B cell (primary cell): ENCODE results near the gene SLC8A3. TPM values are rescaled to one million over a fixed set of nuclear protein-coding genes. Genes with fewer than 3 reads are reported as not detected.

ENCODE experiments used
- ATAC-seq: fragments of 200-7000 bp; cut with Tn5 transposase; one replicate; pipeline ENCODE4 v1.10.0; 2021; ENCODE audit warnings: low read depth, mild to moderate bottlenecking, moderate number of reproducible peaks, moderate library complexity
- CTCF ChIA-PET: fragments of 350-600 bp; sonication (Branson Sonifier 250); formaldehyde crosslinking; loops from one replicate; lab custom pipeline; 2021; ENCODE audit warnings: antibody characterized with exemption, inconsistent platforms; lab: Charles Lee
- POLR2A ChIA-PET: fragments of 350-600 bp; sonication (Branson Sonifier 250); formaldehyde crosslinking; loops from one replicate; lab custom pipeline; 2021; ENCODE audit warnings: antibody characterized with exemption; lab: Charles Lee
- DNase-seq: peaks from one replicate; pipeline ENCODE4 v3.0.0; 2013
- H2AFZ ChIP-seq: 2 replicates; pipeline ENCODE4 v1.6.1; 2012; ENCODE audit warnings: mild to moderate bottlenecking, low read depth, low read length; ENCODE audit not compliant: insufficient read depth, poor library complexity, severe bottlenecking
- H3K27ac ChIP-seq, 2 donors: 1 replicate in 1 of 2; 2 replicates in 1 of 2; pipeline ENCODE4 v1.5.1; 2012 to 2013; ENCODE audit warnings: low read length in 2 of 2, mild to moderate bottlenecking in 2 of 2, moderate library complexity in 1 of 2
- H3K27me3 ChIP-seq, 4 experiments: fragments of 200-600 bp in 1 of 4; sonication (generic) in 1 of 4; replicated peaks in 1 of 4; 1 replicate in 2 of 4; 2 replicates in 2 of 4; pipeline versions ENCODE4 v1.6.1 to v1.7.0; 2013 to 2016; ENCODE audit warnings: low read length in 3 of 4, mild to moderate bottlenecking in 2 of 4, mixed read lengths in 1 of 4, moderate library complexity in 1 of 4; ENCODE audit not compliant: insufficient read depth in 4 of 4, control insufficient read depth in 3 of 4; ENCODE audit errors: control extremely low read depth in 1 of 4
- H3K36me3 ChIP-seq, 2 experiments: replicated peaks in 1 of 2; 1 replicate in 1 of 2; 2 replicates in 1 of 2; pipeline versions ENCODE4 v1.6.1 to v1.7.1; 2013; ENCODE audit warnings: low read length in 1 of 2; ENCODE audit not compliant: insufficient read depth in 2 of 2, control insufficient read depth in 1 of 2; ENCODE audit errors: control extremely low read depth in 1 of 2, extremely low read depth in 1 of 2
- H3K4me1 ChIP-seq, 2 donors: fragments of 200-600 bp in 1 of 2; sonication (generic) in 1 of 2; 1 replicate in 1 of 2; 2 replicates in 1 of 2; pipeline versions ENCODE4 v1.5.1 to v1.6.1; 2013 to 2017; ENCODE audit warnings: low read length in 2 of 2; ENCODE audit not compliant: control insufficient read depth in 2 of 2, insufficient read depth in 2 of 2
- H3K4me2 ChIP-seq: replicated peaks from 2 replicates; pipeline ENCODE3; 2012; ENCODE audit warnings: mild to moderate bottlenecking, low read depth, low read length; ENCODE audit not compliant: poor library complexity, severe bottlenecking
- H3K4me3 ChIP-seq, 5 experiments: fragments of 200-600 bp in 1 of 5; sonication (generic) in 1 of 5; 1 replicate in 3 of 5; 2 replicates in 2 of 5; pipeline versions ENCODE4 v1.5.1 to v1.7.0; 2011 to 2016; ENCODE audit warnings: low read length in 4 of 5, mild to moderate bottlenecking in 4 of 5, low read depth in 2 of 5, control low read depth in 1 of 5, moderate library complexity in 1 of 5; ENCODE audit not compliant: insufficient read depth in 1 of 5; ENCODE audit errors: control extremely low read depth in 1 of 5, extremely low read depth in 1 of 5
- H3K79me2 ChIP-seq: fragments of 200-600 bp; sonication (generic); one replicate; pipeline ENCODE4 v1.6.0; 2016; ENCODE audit warnings: low read length; ENCODE audit not compliant: control insufficient read depth, insufficient read depth
- H3K9ac ChIP-seq: fragments of 200-600 bp; sonication (generic); 2 replicates; pipeline ENCODE4 v1.6.1; 2017; ENCODE audit warnings: mild to moderate bottlenecking, low read length, moderate library complexity
- H3K9me3 ChIP-seq, 3 donors: one replicate each; pipeline versions ENCODE4 v1.6.1 to v1.7.1; 2013; ENCODE audit warnings: low read length in 2 of 3; ENCODE audit not compliant: control insufficient read depth in 2 of 3, insufficient read depth in 1 of 3; ENCODE audit errors: control extremely low read depth in 1 of 3
- H4K20me1 ChIP-seq: 2 replicates; pipeline ENCODE4 v1.6.0; 2012; ENCODE audit warnings: mild to moderate bottlenecking, low read length; ENCODE audit not compliant: insufficient read depth, control insufficient read depth, poor library complexity, severe bottlenecking
- H3K27ac Mint-ChIP-seq: one replicate; pipeline ENCODE4 v1.8.0; 2021; ENCODE audit warnings: mixed read lengths
- H3K27me3 Mint-ChIP-seq: one replicate; pipeline ENCODE4 v1.8.0; 2021; ENCODE audit warnings: mixed read lengths
- H3K4me1 Mint-ChIP-seq: one replicate; pipeline ENCODE4 v1.8.0; 2021; ENCODE audit warnings: mixed read lengths
- H3K4me3 Mint-ChIP-seq: one replicate; pipeline ENCODE4 v1.8.0; 2021; ENCODE audit warnings: mixed read lengths
- H3K9me3 Mint-ChIP-seq: one replicate; pipeline ENCODE4 v1.8.0; 2022; ENCODE audit warnings: mixed read lengths; ENCODE audit not compliant: insufficient read depth
- CTCF ChIP-seq: fragments of 200-600 bp; IDR thresholded peaks from one replicate; pipeline ENCODE4 v1.8.0; 2022; ENCODE audit warnings: antibody characterized with exemption, mild to moderate bottlenecking
- EZH2 ChIP-seq: IDR thresholded peaks from 2 replicates; pipeline ENCODE4 v1.6.1; 2012; ENCODE audit warnings: borderline replicate concordance, low read depth, mild to moderate bottlenecking, moderate library complexity, low read length; ENCODE audit not compliant: insufficient read depth, poor library complexity, severe bottlenecking
- WGBS: methylation state at CpG from one replicate; pipeline ENCODE4 v1.1.5; 2013; ENCODE audit warnings: missing lambda C conversion rate; ENCODE audit not compliant: insufficient coverage; 5-methylcytosine and 5-hydroxymethylcytosine counted together
- intact Hi-C: fragments of 100-400 bp; cut with micrococcal nuclease; formaldehyde crosslinking; loops from one replicate; pipeline ENCODE4 v1.10.0; 2022
- polyA plus RNA-seq: library from polyadenylated mRNA; depleted of rRNA; stranded (reverse); fragments of >200 nt; gene quantifications from 2 replicates; pipeline ENCODE4 v1.2.3, GENCODE V29; 2012
- total RNA-seq, 2 donors: library from RNA; stranded (reverse); fragments of 120-200 nt in 1 of 2; gene quantifications; 1 replicate in 1 of 2; 2 replicates in 1 of 2; pipeline versions ENCODE4 v1.2.3 to v1.2.4, GENCODE V29; 2013 to 2022

The SLC8A3 gene
- total and polyA plus RNA-seq, 2 donors (not counting 1 experiment from before 2014, with no cell fraction given) = 0.07 to 0.09 TPM

- ChIA-PET POLR2A (no interaction called here), CTCF (no interaction called here)
- Histone ChIP-seq H3K9me3 (no peaks in the 10 kb centered on the region), H3K4me2 (no peak overlapping the region), H3K9ac (no peak overlapping the region), H3K36me3 (no peaks in the 10 kb centered on the region), H2AFZ (no peak overlapping the region), H3K27me3 (peaks cover 0 to 2% (median 0%) of the 10 kb centered on the region in 4 experiments), H3K4me3 (no peak overlapping the region), H3K79me2 (no peaks in the 10 kb centered on the region), H4K20me1 (no peaks in the 10 kb centered on the region), H3K27ac (no peak overlapping the region), H3K4me1 (no peaks in the 10 kb centered on the region)
- WGBS = no CpG with 5 or more reads among the region's 2 CpGs
- TF ChIP-seq CTCF (no peak), EZH2 (no peak)
- Mint-ChIP-seq H3K4me1 (no peaks in the 10 kb centered on the region), H3K4me3 (no peak overlapping the region), H3K27ac (no peak overlapping the region), H3K9me3 (no peaks in the 10 kb centered on the region), H3K27me3 (peaks cover 32% of the 10 kb centered on the region)
- ATAC-seq = no peak
- intact Hi-C loops = no loop called here
- no peak for DNase-seq
Measured at GRCh38 chr14:70084226-70084625, 104.5 kb downstream of the SLC8A3 start.

- Histone ChIP-seq H3K9ac (no peak overlapping the region), H3K79me2 (no peaks in the 10 kb centered on the region), H3K4me3 (no peak overlapping the region), H3K27me3 (peaks cover 0 to 2% (median 0%) of the 10 kb centered on the region in 4 experiments), H3K36me3 (no peaks in the 10 kb centered on the region), H2AFZ (no peak overlapping the region), H3K4me2 (no peak overlapping the region), H3K9me3 (no peaks in the 10 kb centered on the region), H3K27ac (no peak overlapping the region), H3K4me1 (no peaks in the 10 kb centered on the region), H4K20me1 (no peaks in the 10 kb centered on the region)
- 50% methylated on average over 1 of the region's 2 CpGs for WGBS
- DNase-seq = no peak
- intact Hi-C loops = no loop called here
- peaks cover 44% of the 10 kb centered on the region for H3K27me3 Mint-ChIP-seq
- no peak overlapping the region for H3K27ac Mint-ChIP-seq
- H3K4me1 Mint-ChIP-seq = no peaks in the 10 kb centered on the region
- H3K9me3 Mint-ChIP-seq = no peaks in the 10 kb centered on the region
- no peak for ATAC-seq
- ChIA-PET POLR2A (no interaction called here), CTCF (interaction anchor here (1.9 kb wide), 1 partner anchor 9 kb away, joined by 5 read pairs; no protein-coding TSS in a partner anchor)
- H3K4me3 Mint-ChIP-seq = no peak overlapping the region
- TF ChIP-seq CTCF (no peak), EZH2 (no peak)
Measured at GRCh38 chr14:70082394-70082793, 106.4 kb downstream of the SLC8A3 start.
